GM19238 (cell line): ENCODE data around the gene P2RY6.
A peak's percentile ranks its signal among the peaks of the same experiment; 100 is the strongest.

ENCODE experiments used
- DNase-seq: peaks from one replicate; pipeline ENCODE4 v3.0.0; 2011; ENCODE audit warnings: low spot score; ENCODE audit not compliant: insufficient read length

Gene P2RY6

DNA sequence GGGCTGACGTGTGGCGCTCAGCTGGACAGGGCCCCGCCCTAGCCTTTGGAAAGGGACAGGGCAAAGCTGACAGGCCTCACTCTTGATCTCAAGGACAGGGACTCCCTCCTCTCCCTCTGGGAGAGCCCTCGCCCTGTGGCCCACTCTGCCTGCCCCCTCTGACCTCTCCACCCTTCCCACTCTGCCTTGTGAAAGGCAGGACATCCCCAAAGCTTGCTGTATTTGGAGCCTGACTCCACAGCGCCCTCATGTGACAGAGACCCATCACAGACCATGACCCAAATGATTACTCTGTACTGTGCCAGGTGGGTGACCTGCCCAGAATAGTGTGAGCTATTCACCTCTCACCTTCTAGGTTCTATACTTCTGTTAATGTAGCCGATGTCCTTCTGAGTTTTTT lies 35.3 kb upstream of the P2RY6 start:
- peak; percentile 53 for DNase-seq

DNA sequence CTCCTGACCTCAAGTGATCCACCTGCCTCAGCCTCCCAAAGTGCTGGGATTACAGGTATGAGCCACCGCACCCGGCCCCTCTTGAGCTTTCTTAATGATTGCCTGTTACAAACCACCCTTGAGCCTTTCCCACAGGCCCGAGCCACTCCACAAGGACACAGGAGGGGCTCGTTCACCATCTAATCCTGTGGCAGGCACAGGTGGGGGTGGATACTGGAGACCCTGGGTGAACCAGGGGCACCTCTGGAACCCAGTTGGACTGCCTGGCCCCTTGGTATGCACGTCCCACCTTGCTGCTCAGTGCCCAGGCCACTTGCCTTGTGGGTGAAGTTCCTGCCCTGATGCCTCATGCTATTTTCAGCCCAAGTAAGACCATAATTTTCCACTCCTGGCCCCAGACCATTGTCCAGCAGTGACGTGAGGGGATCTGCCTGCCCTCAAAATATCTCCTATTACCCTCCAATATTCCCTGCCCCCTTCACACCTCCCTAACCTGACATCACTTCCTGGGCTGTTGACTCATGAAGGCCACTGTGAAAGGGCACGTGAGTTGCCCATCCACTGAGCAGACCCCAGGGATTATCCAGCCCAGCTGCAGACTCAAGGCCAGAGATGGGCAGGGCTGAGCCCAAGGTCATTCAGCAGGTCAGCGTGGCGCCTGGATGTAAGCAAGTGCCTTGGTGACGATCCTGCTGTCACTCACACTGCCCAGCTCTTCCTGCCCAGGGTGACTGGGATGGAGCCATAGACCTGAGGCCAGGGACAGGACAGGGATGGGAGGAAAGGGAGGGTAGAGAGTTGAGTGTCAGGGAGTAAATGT lies 34.5 kb upstream of the P2RY6 start:
- DNase-seq, result no peak

DNA sequence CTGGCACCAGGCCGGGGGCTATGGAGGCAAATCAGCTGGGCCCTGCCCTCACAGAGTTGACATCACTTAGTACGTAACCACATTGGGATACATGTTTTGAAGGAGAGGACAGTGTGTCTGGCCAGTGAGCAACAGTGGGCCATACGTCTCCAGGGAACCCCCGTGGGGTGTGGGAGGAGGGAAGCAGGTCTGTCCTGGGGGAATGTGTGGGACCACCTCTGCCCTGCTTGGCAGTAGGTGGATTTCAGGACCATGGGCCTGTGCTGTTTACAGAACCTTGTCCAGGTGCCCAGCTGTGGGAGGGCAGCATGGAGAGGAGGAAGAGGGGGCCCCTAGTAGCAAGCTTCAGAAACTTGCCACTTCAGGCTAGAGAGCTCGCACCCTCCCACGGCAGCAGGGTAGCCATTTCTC lies 33.0 kb upstream of the P2RY6 start:
- DNase-seq, result no peak

DNA sequence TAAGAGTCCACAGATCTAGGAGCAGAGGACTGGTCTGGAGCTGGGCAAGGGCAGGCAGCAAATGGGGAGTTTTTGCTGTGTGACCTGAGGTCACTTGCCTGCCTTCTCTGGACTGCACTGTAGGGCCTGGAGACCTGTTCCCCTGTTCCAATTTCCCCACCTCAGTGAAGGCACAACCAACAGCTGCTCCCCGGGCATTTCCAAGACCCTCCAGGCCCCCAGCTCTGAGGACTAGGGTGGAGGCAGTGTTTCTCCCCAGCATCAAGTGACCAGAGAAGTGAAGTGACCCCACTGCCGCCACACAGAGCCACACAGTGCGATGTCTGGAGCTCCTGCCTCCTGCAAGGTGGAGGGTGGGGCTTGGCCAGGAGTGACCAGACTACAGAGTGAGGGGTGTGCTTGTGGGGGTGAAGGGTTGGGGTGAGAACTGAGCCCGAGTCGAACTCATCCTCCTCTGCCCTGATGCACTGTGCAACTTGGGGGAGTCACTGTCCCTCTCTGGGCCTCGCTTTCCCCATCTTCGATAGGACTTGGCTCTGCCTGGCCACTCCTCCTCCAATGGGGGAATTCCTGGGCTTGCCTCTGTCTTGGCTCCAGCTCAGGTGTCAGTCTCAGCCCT lies 32.5 kb upstream of the P2RY6 start:
- DNase-seq, result no peak

DNA sequence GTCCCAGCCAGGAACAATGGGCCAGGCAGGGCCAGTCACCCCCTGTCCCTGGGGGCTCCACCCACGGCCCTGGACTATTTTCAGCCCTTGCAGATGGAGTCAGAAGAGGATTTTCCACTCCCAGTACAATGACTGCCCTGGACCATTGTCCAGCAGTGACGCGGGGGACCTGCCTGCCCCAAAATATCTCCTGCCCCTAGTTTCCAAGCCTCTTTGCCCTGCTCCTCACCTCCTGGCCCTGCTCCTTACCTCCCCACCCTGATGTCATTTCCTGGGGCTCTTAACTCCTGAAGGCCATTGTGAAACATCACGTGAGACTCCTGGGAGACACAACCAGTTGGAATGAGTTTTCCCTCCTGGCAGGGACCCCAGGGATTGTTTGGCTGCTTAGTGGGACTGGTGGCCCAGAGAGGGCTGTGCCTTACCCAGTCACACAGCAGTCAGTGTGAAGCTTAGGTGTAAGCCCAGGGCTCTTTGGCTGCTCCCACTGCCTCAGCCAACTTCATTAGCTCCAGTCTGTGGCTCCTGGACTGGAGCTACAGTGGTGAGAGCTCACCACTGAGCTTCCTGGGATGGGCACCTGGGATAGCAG lies 31.9 kb upstream of the P2RY6 start:
- DNase-seq, result no peak

DNA sequence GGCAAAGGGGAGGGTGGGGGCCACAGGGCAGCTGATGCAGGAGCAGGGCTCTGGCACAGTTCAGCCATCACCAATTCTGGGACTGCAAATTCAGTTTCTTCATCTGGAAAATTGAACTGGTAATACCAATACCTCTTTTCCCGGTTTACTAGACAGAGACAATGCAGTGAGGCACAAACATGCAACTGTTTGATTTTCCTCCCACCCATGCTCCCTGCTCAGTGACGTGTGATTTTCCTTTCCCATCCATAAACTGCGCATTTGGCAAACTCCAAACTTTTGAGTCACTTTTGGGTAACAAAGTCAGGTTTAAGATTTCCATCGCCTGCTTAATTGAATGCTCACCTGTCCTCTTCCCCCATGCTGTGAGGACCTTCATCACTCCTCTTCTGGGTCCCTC lies 30.8 kb upstream of the P2RY6 start:
- no peak for DNase-seq

DNA sequence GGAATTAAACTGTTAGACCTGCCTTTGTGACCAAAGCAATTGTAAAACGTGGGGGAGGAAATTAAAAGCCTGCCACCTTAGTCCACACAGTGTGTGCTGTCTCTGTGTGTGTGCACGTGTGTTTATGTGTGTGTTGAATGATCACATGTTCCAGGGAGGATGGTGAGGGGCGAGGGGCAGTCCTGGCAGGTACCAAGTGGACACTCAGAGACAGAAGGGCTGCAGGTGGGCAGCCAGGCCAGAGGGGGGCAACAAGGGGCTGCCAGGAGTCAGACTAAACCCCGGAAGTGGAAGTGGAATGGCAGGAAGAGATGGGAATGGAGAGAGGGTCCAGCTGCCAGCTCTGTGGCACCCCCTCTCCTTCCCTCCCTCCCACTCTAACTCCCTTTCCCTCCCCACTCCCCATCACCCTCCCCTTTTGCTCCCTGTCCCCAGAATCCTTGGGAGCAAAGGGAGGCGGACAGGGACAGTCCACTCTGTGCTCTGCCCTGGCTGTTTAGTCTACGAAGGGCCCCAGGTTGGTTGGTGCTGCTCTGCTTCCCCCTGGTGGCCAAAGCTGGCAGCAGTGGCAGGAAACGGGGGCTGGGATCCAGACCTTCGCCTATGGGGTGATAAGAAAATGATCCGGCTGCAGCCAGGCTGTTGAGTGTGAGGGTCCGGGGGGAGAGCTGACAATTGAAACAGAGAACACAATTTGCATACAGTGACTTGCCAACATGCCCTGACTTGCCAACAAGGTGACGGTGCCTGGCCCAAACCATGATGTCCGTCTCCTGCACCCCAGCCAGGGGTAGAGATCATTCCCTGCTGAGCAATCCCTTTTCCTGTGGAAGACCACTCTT lies 29.7 kb upstream of the P2RY6 start:
- peak; percentile 83 for DNase-seq

DNA sequence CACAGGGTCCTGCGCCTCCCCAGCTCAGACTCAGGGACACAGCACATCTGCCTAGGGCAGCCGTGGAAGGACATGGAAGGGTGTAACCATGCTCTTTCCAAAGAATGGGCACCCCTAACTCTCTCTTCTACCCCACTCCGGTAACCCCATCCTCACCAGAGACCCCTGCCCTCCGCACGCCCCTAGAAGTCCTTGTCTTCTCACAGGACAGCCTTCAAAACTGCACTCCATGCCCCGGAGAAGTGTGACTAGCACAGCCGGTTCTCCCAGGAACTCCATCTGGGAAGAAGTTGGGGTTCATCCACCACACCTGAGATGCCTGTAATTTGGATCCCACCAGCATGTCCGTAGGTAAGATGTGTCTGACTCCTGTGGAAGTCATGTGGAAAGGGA lies 29.0 kb upstream of the P2RY6 start:
- no peak for DNase-seq

DNA sequence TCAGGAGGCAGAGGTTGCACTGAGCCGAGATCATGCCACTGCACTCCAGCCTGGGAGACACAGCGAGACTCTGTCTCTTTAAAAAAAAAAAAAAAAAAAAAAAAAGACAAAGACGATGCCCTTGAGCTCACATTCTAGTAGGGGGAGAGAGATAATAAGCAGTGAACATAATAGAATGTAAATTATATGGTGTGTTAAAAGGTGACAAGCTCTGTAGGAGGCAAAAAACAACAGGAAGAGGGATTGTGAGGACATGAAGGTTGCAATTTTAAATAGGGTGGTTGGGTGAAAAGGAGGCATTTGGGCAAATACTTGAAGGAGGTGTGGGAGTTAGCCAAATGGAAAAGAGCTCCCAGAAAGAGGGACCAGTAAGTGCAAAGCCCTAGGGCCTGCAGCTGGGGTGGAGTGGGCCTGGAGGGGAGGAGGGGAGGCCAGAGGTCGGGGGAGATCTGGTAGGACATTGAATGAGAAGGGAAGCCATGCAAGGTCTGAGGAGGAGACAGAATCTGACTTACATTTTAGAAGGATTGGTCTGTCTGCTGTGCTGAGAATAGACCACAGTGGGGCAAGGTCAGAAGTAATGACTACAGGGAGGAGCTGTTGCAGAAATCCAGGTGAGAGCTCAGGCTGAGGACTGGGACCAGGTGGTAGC lies 27.4 kb upstream of the P2RY6 start:
- DNase-seq, result no peak

DNA sequence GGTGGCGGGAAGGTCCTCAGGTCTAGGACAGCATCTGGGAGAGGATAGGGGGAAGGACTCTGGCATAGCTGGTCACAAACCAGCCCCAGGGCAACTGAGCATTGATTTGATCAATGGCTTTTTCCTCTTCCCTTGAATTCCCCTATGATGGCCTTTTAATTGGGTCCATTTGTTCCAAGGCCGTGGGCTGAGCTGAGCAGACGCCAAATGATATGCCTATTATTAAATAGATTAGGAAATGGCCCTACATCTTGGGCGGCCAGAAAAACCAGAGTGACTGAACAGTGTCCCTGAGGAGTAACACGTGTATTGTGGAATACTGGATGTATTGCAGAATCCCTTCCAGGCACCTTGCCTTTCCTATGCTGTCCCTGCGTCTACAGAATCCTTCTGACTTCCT lies 26.7 kb upstream of the P2RY6 start:
- DNase-seq, result no peak

DNA sequence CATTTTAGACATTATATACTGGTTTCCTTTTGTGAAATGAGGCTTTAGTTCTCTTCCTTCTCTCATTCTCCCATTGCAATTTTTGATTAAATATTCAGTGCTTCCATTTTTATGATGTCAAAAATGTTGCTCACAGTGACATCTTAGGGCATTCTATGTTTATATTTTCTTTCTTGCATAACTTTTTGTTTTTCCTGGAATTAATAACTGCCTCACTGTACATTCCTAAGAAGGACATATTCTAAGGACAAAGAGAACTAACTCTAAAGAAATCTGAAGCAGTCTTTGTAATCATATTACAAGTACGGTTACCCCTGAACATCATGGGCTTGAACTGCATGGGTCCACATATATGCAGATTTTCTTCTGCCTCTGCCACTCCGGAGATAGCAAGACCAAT lies 25.8 kb upstream of the P2RY6 start:
- DNase-seq, result no peak

DNA sequence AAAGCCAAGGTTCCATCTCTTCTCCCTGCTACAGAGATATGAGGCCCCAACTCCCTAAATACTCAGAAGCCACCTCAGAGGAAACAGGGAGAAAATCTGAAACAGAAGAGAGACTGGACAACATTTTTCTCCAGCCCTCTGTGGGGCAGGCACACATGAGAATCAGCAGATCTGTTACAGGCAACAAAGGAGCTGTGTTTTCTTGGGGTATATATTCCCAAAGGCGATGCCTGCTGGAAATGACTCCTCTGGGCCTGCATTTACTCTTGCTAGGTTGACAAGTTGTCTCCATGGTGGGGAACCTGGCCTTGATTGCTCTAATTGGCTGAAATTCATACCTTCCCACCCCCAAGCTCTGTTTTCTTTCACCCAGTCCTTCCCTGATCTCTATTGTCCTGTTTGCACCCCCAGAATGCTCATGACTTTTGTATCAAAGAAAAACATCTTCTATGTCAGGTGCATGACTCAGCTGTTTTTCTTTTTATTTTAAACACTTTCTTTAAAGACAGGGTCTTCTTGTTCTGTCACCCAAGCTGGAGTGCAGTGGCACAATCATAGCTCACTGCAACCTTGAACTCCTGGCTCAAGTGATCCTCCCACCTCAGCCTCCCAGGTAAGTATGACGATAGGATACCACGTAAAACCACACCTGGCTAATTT lies 23.5 kb upstream of the P2RY6 start:
- DNase-seq, result no peak

DNA sequence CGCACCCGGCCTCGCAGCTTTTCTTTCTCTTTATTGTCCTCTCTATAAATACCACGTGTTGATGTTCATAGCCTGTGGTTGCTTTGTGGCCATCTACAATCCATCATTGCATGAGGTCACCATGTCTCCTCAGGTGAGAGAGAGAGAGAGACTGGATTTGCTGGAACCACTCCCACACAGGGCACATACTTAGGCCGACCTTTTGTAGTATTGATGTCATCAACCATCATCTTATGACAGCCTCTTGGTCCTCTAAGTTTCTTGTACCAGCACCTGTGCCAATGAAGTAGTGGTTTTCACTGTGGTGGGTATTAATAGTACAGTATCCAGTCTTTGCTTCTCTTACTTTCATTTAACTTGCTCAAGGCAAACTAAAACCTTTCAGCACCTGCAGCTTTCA lies 22.8 kb upstream of the P2RY6 start:
- DNase-seq, result no peak

DNA sequence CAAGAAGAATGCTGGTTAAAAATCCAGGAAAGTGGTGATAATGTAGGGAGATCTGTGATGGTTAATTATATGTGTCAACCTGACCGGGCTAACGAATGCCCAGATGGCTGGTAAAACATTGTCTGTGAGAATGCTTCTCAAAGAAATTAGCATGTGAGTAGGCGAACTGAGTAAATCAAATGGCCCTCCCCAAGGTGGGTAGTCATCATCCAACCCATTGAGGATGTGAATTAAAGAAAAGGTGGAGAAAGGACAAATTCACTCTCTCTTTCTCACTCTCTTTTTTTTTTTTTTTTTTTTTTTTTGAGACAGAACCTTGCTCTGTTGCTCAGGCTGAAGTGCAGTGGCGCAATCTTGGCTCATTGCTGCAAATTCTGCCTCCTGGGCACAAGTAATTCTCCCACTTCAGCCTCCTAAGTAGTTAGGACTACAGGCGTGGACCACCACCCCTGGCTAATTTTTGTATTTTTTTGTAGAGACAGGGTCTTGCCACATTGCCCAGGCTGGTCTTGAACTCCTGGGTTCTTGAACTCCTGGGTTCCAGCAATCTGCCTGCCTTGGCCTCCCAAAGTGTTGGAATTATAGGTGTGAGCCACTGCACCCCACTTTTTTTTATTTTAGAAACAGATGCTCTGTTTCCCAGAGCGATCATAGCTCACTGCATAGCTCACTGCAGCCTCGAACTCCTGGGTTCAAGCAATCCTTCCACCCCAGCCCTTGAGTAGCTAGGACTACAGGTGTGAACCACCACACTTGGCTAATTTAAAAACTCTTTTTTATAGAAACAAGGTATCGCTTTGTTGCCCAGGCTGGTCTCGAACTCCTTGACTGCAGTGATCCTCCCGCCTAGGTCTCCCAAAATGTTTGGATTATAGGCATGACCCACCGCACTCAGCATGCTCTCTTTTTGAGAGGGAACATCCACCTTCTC lies 22.0 kb upstream of the P2RY6 start:
- DNase-seq, result no peak

DNA sequence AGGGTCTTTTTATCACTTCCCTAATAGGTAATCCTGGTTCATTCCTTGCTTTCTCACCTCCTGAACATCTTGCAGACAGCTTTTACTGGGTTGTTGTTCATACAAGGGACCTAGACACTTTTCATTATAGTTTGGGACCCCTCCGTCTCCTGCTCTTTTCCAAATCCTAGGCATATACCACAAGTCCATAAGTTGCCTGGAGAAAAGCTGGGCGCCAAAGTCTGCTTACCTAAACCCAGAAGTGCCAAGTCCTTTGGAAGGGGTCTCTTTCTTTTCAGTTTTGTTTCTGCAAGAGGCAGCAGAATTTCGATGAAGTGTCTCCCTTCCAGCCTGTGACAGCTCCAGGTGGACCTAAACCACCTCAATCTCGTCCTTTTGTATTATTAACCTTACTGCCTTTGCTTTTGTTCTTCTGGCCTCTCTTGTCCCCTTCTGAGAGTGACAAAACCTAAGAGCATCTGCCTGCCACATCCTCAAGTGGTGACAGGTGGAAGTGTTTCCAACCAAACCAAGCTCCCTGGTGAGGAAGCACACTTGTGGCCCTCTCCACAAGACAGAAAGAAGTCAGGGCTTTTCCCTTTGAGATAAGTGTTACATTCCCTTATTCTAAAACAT lies 19.5 kb upstream of the P2RY6 start:
- no peak for DNase-seq

DNA sequence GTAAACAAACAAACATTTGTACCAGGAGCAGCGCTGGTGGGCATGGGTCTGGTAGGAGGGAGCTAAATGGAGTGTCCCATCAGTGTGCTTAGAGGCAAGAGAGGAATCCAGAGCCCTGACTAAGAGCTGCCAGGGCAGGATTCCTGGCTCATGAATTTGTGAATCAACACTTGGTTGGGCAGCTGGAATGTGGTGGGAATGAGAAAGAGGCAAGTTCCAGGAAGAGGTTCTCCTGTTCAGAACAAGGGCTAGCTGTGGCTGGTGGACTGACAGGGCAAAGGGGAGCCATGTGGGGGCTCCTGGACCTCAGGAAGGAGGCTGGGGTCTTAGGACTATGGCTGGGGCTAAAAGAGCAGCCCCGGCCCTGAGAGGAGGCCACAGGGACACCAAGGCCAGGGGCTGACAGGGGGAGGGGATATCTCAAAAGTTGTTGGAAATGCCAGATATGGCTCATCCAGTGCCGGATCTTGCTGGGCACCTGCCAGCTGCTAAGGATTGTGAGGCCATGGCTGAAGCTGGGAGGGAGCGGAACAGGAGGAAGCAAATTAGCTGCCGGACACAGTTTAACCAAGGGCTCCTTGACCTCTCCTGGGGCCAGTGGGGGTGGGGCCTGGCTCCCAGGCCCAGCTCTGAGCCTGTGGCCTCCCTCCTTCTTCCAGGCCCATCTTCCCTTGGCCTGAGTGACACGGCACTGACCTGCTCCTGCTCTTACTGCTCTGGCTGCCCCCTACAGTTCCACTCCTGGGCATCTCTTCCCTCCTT lies 14.6 kb upstream of the P2RY6 start:
- DNase-seq, result no peak

DNA sequence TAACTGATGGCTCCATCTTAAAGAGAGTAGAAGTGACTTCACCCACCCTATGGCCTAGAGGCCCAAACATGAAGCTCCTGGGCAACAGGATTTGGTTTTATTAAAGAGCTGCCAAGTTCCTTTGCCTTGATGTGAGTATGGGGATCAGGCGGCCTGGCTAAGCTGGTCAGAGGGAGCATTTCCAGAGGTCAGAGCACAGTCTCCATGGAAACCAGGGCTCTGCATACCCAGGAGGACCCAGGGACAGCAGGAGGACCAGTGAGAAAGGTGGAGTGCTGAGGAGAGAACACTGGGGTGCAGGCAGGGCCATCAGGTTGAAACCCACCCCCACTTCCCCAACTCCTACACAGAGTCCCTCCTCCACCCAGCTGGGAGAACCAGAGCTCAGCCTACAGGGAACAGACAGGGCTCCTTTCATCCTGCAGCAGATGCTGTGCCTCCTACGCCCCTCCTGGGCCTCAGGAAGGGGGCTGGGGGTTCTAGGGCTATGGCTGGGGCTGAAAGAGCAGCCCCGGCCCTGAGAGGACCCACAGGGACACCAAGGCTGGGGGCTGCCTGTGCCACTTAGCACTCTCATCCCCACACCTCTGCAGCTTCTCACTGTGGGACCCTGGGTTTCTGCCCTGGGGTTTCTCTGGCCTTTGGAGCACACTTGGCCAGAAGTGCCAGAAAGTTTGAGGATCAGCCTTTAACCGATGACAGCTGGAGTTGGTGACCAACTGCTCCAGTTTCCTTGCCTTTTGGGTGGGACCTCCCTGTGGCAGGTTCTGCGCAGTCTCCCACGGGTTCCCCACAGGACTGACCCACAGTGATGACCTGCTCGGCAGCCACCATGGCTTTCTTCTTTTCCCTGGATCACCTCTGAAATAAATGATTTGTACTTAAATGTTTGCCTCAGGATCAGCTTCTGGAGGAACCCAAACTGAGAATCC lies 13.8 kb upstream of the P2RY6 start:
- no peak for DNase-seq
